Upper lobe of left lung (tissue), 6 donors: ENCODE results near the gene BEST3. TPM values are rescaled to one million over a fixed set of nuclear protein-coding genes. Genes with fewer than 3 reads are reported as not detected.

Source experiments
- ATAC-seq, 2 donors: fragments of 200-7000 bp; cut with Tn5 transposase; one replicate each; pipeline ENCODE4 v1.9.1; 2022; ENCODE audit warnings: mild to moderate bottlenecking in 2 of 2, moderate library complexity in 2 of 2; ENCODE audit not compliant: low FRiP score in 2 of 2
- DNase-seq, 2 donors: peaks; one replicate each; pipeline ENCODE4 v3.0.0-alpha.2; 2019 to 2020
- H3K27ac ChIP-seq, 4 donors: fragments of 200-600 bp; sonication (generic); one replicate each; pipeline ENCODE4 v1.5.1; 2016 to 2019
- H3K27me3 ChIP-seq, 4 donors: fragments of 200-600 bp; sonication (generic); one replicate each; pipeline ENCODE4 v1.5.1; 2017 to 2019
- H3K36me3 ChIP-seq, 4 donors: fragments of 200-600 bp; sonication (generic); one replicate each; pipeline ENCODE4 v1.5.1; 2016 to 2019
- H3K4me1 ChIP-seq, 4 donors: fragments of 200-600 bp; sonication (generic); one replicate each; pipeline ENCODE4 v1.5.1; 2018 to 2019
- H3K4me3 ChIP-seq, 4 donors: fragments of 200-600 bp; sonication (generic); one replicate each; pipeline ENCODE4 v1.5.1; 2017 to 2019; ENCODE audit warnings: mild to moderate bottlenecking in 2 of 4, moderate library complexity in 1 of 4
- H3K9me3 ChIP-seq, 4 donors: fragments of 200-600 bp; sonication (generic); one replicate each; pipeline ENCODE4 v1.5.1; 2018 to 2019
- EP300 ChIP-seq, 4 donors: sonication (generic); formaldehyde crosslinking; IDR thresholded peaks; one replicate each; pipeline ENCODE4 v1.5.1; 2017; ENCODE audit warnings: antibody characterized with exemption in 4 of 4, control low read depth in 2 of 4
- POLR2A ChIP-seq, 4 donors: fragments of 450-650 bp; IDR thresholded peaks; one replicate each; pipeline ENCODE4 v1.5.1; 2016 to 2017; ENCODE audit warnings: antibody characterized with exemption in 4 of 4, mild to moderate bottlenecking in 2 of 4
- POLR2AphosphoS5 ChIP-seq, 2 donors: sonication (generic); formaldehyde crosslinking; IDR thresholded peaks; one replicate each; pipeline ENCODE4 v1.5.1; 2017; ENCODE audit warnings: antibody characterized with exemption in 2 of 2
- WGBS, 2 donors: methylation state at CpG; one replicate each; pipeline ENCODE4 v1.1.5; 2017 to 2018; 5-methylcytosine and 5-hydroxymethylcytosine counted together
- total RNA-seq, 6 donors: library from RNA; depleted of rRNA in 4 of 6; stranded (reverse); fragments of >200 nt in 4 of 6; gene quantifications; one replicate each; pipeline versions ENCODE4 v1.1.0 to v1.2.1, GENCODE V29; 2016 to 2021
- TF ChIP-seq, protein P1 (sequence below), 6 experiments: fragments of 450-650 bp in 4 of 6; fragments of 200-600 bp in 2 of 6; sonication (generic) in 2 of 6; IDR thresholded peaks; one replicate each; pipeline ENCODE4 v1.5.1; 2016 to 2019; ENCODE audit warnings: antibody characterized with exemption in 6 of 6
- donor health status: DM: no; HTN: no; CAD: no; lungs with moderate emphysema.
- donor health status: DM: no; HTN: yes; CAD: no; lungs with severe emphysema.

Gene BEST3
- total RNA-seq, 6 donors from 2014 or later: not detected

- Histone ChIP-seq H3K27ac (no peak overlapping the region), H3K36me3 (no peaks in the 10 kb centered on the region), H3K4me1 (no peaks in the 10 kb centered on the region), H3K9me3 (no peaks in the 10 kb centered on the region), H3K4me3 (no peak overlapping the region), H3K27me3 (no peaks in the 10 kb centered on the region)
- ATAC-seq (no peak), DNase-seq (no peak)
- TF ChIP-seq EP300 (IDR thresholded peaks at IDR 0.05) (no peak), POLR2A (IDR thresholded peaks at IDR 0.05) (no peak)
- TF ChIP-seq, protein P1, sequence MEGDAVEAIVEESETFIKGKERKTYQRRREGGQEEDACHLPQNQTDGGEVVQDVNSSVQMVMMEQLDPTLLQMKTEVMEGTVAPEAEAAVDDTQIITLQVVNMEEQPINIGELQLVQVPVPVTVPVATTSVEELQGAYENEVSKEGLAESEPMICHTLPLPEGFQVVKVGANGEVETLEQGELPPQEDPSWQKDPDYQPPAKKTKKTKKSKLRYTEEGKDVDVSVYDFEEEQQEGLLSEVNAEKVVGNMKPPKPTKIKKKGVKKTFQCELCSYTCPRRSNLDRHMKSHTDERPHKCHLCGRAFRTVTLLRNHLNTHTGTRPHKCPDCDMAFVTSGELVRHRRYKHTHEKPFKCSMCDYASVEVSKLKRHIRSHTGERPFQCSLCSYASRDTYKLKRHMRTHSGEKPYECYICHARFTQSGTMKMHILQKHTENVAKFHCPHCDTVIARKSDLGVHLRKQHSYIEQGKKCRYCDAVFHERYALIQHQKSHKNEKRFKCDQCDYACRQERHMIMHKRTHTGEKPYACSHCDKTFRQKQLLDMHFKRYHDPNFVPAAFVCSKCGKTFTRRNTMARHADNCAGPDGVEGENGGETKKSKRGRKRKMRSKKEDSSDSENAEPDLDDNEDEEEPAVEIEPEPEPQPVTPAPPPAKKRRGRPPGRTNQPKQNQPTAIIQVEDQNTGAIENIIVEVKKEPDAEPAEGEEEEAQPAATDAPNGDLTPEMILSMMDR (IDR thresholded peaks at IDR 0.05): no peak
Observed at GRCh38 chr12:69662764-69663163, 36.3 kb downstream of the BEST3 start.

DNA sequence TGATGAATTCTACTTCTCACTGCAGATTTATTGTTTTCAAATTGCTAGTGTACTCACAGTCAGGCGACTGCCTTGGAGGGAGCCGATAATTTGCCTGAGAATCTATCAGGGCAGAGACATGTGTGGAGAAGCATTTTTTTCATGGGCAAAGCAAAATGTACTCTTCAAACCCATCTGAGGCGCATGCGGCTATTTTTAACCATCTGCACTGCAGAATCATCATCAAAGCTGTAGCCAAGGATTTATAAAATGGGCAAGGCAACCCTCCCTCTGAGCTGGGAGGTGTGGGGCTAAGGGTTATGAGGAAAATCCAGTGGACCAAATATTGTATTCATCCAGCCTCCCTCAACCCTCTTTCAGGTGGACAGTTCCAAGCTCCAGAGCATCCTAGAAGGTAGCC is 37.7 kb downstream of the BEST3 start:
- TF ChIP-seq, protein P1 (IDR thresholded peaks at IDR 0.05): no peak
- DNase-seq (no peak), ATAC-seq (no peak)
- no peak overlapping the region for H3K27ac ChIP-seq
- no peak overlapping the region for H3K4me3 ChIP-seq
- no peaks in the 10 kb centered on the region for H3K9me3 ChIP-seq
- H3K4me1 ChIP-seq: peaks cover 0 to under 1% (median 0%) of the 10 kb centered on the region in 4 donors
- no peaks in the 10 kb centered on the region for H3K27me3 ChIP-seq
- 83 to 89% methylated on average over 4 of the region's 4 CpGs for WGBS, 2 donors
- H3K36me3 ChIP-seq: no peaks in the 10 kb centered on the region

- Histone ChIP-seq H3K36me3 (no peaks in the 10 kb centered on the region), H3K27me3 (no peaks in the 10 kb centered on the region), H3K27ac (no peak overlapping the region), H3K4me1 (peaks cover 0 to 8% (median 3%) of the 10 kb centered on the region in 4 donors), H3K4me3 (no peak overlapping the region), H3K9me3 (no peaks in the 10 kb centered on the region)
- TF ChIP-seq EP300 (IDR thresholded peaks at IDR 0.05) (no peak), POLR2AphosphoS5 (IDR thresholded peaks at IDR 0.05) (no peak), POLR2A (IDR thresholded peaks at IDR 0.05) (no peak)
- TF ChIP-seq, protein P1 (IDR thresholded peaks at IDR 0.05): no peak
- ATAC-seq (no peak), DNase-seq (no peak)
- 85 to 90% methylated on average over 1 of the region's 1 CpG for WGBS, 2 donors
Observed at GRCh38 chr12:69660164-69660863, 38.8 kb downstream of the BEST3 start.

- Histone ChIP-seq H3K27ac (no peak overlapping the region), H3K4me3 (no peak overlapping the region), H3K27me3 (no peaks in the 10 kb centered on the region), H3K4me1 (peaks cover 0 to 8% (median 3%) of the 10 kb centered on the region in 4 donors), H3K9me3 (no peaks in the 10 kb centered on the region), H3K36me3 (no peaks in the 10 kb centered on the region)
- ATAC-seq: no peak
- WGBS, 2 donors: 67 to 69% methylated on average over 2 of the region's 2 CpGs
- no peak for TF ChIP-seq POLR2AphosphoS5 (IDR thresholded peaks at IDR 0.05)
- TF ChIP-seq, protein P1 (IDR thresholded peaks at IDR 0.05): no peak
- no peak for TF ChIP-seq POLR2A (IDR thresholded peaks at IDR 0.05)
- no peak for TF ChIP-seq EP300 (IDR thresholded peaks at IDR 0.05)
- DNase-seq: no peak
Observed at GRCh38 chr12:69658203-69658602, 40.9 kb downstream of the BEST3 start.
